ENCODE results near the gene TRIO.

DNA sequence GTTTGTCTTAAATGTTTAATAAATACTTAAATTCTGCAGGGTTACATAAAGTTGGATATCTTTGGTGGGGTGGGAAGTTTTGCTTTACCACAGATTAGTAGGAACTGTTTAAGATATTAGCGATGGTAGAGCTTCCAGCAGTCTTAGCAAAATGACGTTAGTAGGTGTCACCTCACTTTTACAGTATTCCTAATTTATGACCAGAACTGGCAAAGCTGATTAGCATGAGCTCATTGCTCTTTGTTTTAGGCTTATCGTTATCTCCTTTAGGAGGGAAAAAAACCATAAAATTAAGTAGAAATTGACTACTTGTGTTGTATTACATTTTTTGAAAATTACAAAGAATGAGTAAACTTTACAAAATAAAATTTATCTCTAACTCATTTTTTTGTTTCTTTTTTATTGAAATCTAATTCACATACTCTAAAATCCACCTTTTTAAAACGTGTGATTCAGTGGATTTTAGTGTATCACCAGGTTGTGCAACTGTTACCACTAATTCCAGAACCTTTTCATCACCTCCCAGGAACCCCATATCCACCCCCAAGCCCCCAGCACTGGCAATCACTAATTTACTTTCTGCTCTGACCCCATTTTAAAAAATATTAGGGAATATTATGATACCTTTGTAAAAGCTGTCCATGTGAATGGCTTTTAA lies 129.5 kb downstream of the TRIO start:
- TF ChIP-seq CTCF (IDR thresholded peaks at IDR 0.05): no peak
- TF ChIP-seq POLR2A (IDR thresholded peaks at IDR 0.05): no peak
- TF ChIP-seq EP300 (IDR thresholded peaks at IDR 0.05): no peak
